ENCODE results near the gene ATP2A3. TPM values are rescaled to one million over a fixed set of nuclear protein-coding genes. Genes with fewer than 3 reads are reported as not detected.

Gene ATP2A3
- polyA plus RNA-seq, 1 donor from 2014 or later, result not detected

- Histone ChIP-seq H4K20me1 (ENCODE audit: insufficient read depth) (no peaks in the 10 kb centered on the region), H3K79me2 (replicated peaks; ENCODE audit: insufficient read depth, low read length) (no peaks in the 10 kb centered on the region), H3K9me3 (ENCODE audit: low read length) (peaks cover 3% of the 10 kb centered on the region), H3K9ac (ENCODE audit: low read length) (no peak overlapping the region), H3K9me2 (ENCODE audit: insufficient read depth, low read length) (no peaks in the 10 kb centered on the region), H3K36me3 (ENCODE audit: insufficient read depth, low read length) (no peaks in the 10 kb centered on the region), H3K27me3 (ENCODE audit: insufficient read depth, low read depth, low read length) (no peaks in the 10 kb centered on the region), H3K4me2 (ENCODE audit: low read length) (no peak overlapping the region), H3F3A (ENCODE audit: insufficient read depth, low read length, poor library complexity, severe bottlenecking) (no peaks in the 10 kb centered on the region), H3K27ac (ENCODE audit: low read length) (no peak overlapping the region), H3K4me3 (ENCODE audit: low read length) (no peak overlapping the region), H2AFZ (ENCODE audit: low read depth, low read length) (no peak overlapping the region)
- TF ChIP-seq REST (IDR thresholded peaks at IDR 0.05; ENCODE audit: borderline replicate concordance) (no peak), CTCF (IDR thresholded peaks at IDR 0.05; ENCODE audit: poor library complexity, severe bottlenecking) (no peak), RAD21 (conservative IDR thresholded peaks at IDR 0.05) (no peak), EZH2 (IDR thresholded peaks at IDR 0.05; ENCODE audit: borderline replicate concordance, insufficient read depth, low read length, poor library complexity, severe bottlenecking) (no peak), MXI1 (conservative IDR thresholded peaks at IDR 0.05; ENCODE audit: poor library complexity, severe bottlenecking) (no peak), SMC3 (conservative IDR thresholded peaks at IDR 0.05; ENCODE audit: poor library complexity) (no peak), POLR2AphosphoS5 (IDR thresholded peaks at IDR 0.05) (no peak)
Measured at GRCh38 chr17:3978421-3979289, 14.4 kb upstream of the ATP2A3 start.

- Histone ChIP-seq H3K9me2 (ENCODE audit: insufficient read depth, low read length) (no peaks in the 10 kb centered on the region), H3F3A (ENCODE audit: insufficient read depth, low read length, poor library complexity, severe bottlenecking) (no peaks in the 10 kb centered on the region), H3K79me2 (replicated peaks; ENCODE audit: insufficient read depth, low read length) (no peaks in the 10 kb centered on the region), H3K4me2 (ENCODE audit: low read length) (no peak overlapping the region), H3K9me3 (ENCODE audit: low read length) (peaks cover 3% of the 10 kb centered on the region), H3K9ac (ENCODE audit: low read length) (no peak overlapping the region), H2AFZ (ENCODE audit: low read depth, low read length) (no peak overlapping the region), H4K20me1 (ENCODE audit: insufficient read depth) (no peaks in the 10 kb centered on the region), H3K27ac (ENCODE audit: low read length) (no peak overlapping the region), H3K36me3 (ENCODE audit: insufficient read depth, low read length) (no peaks in the 10 kb centered on the region), H3K27me3 (ENCODE audit: insufficient read depth, low read depth, low read length) (no peaks in the 10 kb centered on the region), H3K4me3 (ENCODE audit: low read length) (no peak overlapping the region)
- TF ChIP-seq RAD21 (conservative IDR thresholded peaks at IDR 0.05) (no peak), POLR2AphosphoS5 (IDR thresholded peaks at IDR 0.05) (no peak), TAF1 (IDR thresholded peaks at IDR 0.05; ENCODE audit: low read depth) (no peak), MXI1 (conservative IDR thresholded peaks at IDR 0.05; ENCODE audit: poor library complexity, severe bottlenecking) (no peak), EP300 (conservative IDR thresholded peaks at IDR 0.05; ENCODE audit: poor library complexity, severe bottlenecking) (no peak), REST (IDR thresholded peaks at IDR 0.05; ENCODE audit: borderline replicate concordance) (no peak), CTCF (IDR thresholded peaks at IDR 0.05; ENCODE audit: poor library complexity, severe bottlenecking) (no peak), SMC3 (conservative IDR thresholded peaks at IDR 0.05; ENCODE audit: poor library complexity) (no peak), EZH2 (IDR thresholded peaks at IDR 0.05; ENCODE audit: borderline replicate concordance, insufficient read depth, low read length, poor library complexity, severe bottlenecking) (no peak)
Measured at GRCh38 chr17:3977387-3977786, 13.2 kb upstream of the ATP2A3 start.

Data from neural cell (in vitro differentiated cells).